GM12872 (cell line): ENCODE data around the gene RSRC1.

Source experiments
- CTCF ChIP-seq: IDR thresholded peaks from 3 replicates; pipeline ENCODE4 v1.5.1; 2011; ENCODE audit warnings: low read depth, mild to moderate bottlenecking, low read length, moderate library complexity; ENCODE audit not compliant: insufficient read depth

Gene RSRC1

GRCh38 chr3:158360756-158361448 is 251.0 kb downstream of the RSRC1 start:
- no peak for TF ChIP-seq CTCF

- no peak for TF ChIP-seq CTCF
Measured at GRCh38 chr3:158368271-158368670, 258.4 kb downstream of the RSRC1 start.

- no peak for TF ChIP-seq CTCF
Measured at GRCh38 chr3:158369279-158369678, 259.4 kb downstream of the RSRC1 start.

- TF ChIP-seq CTCF, result no peak
Measured at GRCh38 chr3:158379517-158379916, 269.6 kb downstream of the RSRC1 start.

- TF ChIP-seq CTCF, result no peak
Measured at GRCh38 chr3:158381262-158381868, 271.5 kb downstream of the RSRC1 start.

- TF ChIP-seq CTCF, result no peak
Measured at GRCh38 chr3:158382479-158382878, 272.6 kb downstream of the RSRC1 start.

GRCh38 chr3:158384019-158384418 is 274.1 kb downstream of the RSRC1 start:
- no peak for TF ChIP-seq CTCF
